DND-41 (cell line): ENCODE results near the gene MOGAT1.

Experiments
- ATAC-seq: fragments of 200-7000 bp; cut with Tn5 transposase; 3 replicates; pipeline ENCODE4 v1.9.1; 2021; ENCODE audit warnings: low read depth; ENCODE audit not compliant: insufficient read depth
- DNase-seq: peaks from one replicate; pipeline ENCODE4 v3.0.0-alpha.2; 2020
- H2AFZ ChIP-seq: 2 replicates; pipeline ENCODE4 v1.6.0; 2012; ENCODE audit warnings: low read depth, low read length
- H3K27ac ChIP-seq: 2 replicates; pipeline ENCODE4 v1.5.1; 2012; ENCODE audit warnings: low read length, inconsistent platforms
- H3K27me3 ChIP-seq: fragments of 200-600 bp; sonication (generic); 2 replicates; pipeline ENCODE4 v1.6.0; 2012; ENCODE audit warnings: low read length, mild to moderate bottlenecking, inconsistent platforms; ENCODE audit not compliant: insufficient read depth, poor library complexity
- H3K36me3 ChIP-seq: 2 replicates; pipeline ENCODE4 v1.5.1; 2012; ENCODE audit warnings: low read length, inconsistent platforms; ENCODE audit not compliant: insufficient read depth
- H3K4me1 ChIP-seq: 2 replicates; pipeline ENCODE4 v1.5.1; 2012; ENCODE audit warnings: mild to moderate bottlenecking, low read length; ENCODE audit not compliant: insufficient read depth
- H3K4me2 ChIP-seq: 2 replicates; pipeline ENCODE4 v1.6.0; 2012; ENCODE audit warnings: mild to moderate bottlenecking, moderate library complexity, low read length, inconsistent platforms; ENCODE audit not compliant: insufficient read depth
- H3K4me3 ChIP-seq, 2 experiments: fragments of 200-600 bp in 1 of 2; shearing (Covaris generic) in 1 of 2; 2 replicates each; pipeline ENCODE4 v1.5.1; 2012 to 2016; ENCODE audit warnings: inconsistent platforms in 2 of 2, low read length in 2 of 2, mild to moderate bottlenecking in 2 of 2, low read depth in 1 of 2, moderate library complexity in 1 of 2
- H3K79me2 ChIP-seq: 2 replicates; pipeline ENCODE4 v1.6.0; 2012; ENCODE audit warnings: low read length, inconsistent platforms; ENCODE audit not compliant: insufficient read depth
- H3K9ac ChIP-seq: 2 replicates; pipeline ENCODE4 v1.6.0; 2012; ENCODE audit warnings: low read depth, mild to moderate bottlenecking, inconsistent platforms, low read length, moderate library complexity
- H3K9me3 ChIP-seq: 2 replicates; pipeline ENCODE4 v1.5.1; 2012; ENCODE audit warnings: low read length, moderate library complexity, mild to moderate bottlenecking, inconsistent platforms; ENCODE audit not compliant: insufficient read depth, severe bottlenecking
- H4K20me1 ChIP-seq: 2 replicates; pipeline ENCODE4 v1.6.0; 2012; ENCODE audit warnings: low read length; ENCODE audit not compliant: insufficient read depth
- EZH2 ChIP-seq: IDR thresholded peaks from 3 replicates; pipeline ENCODE4 v1.6.1; 2012; ENCODE audit warnings: borderline replicate concordance, low read depth, mild to moderate bottlenecking, moderate library complexity, low read length, inconsistent platforms; ENCODE audit not compliant: severe bottlenecking
- TF ChIP-seq, protein P1 (sequence below): IDR thresholded peaks from 2 replicates; pipeline ENCODE4 v1.5.1; 2012; ENCODE audit warnings: borderline replicate concordance, low read length, moderate library complexity, mild to moderate bottlenecking; ENCODE audit not compliant: poor library complexity, severe bottlenecking; ENCODE audit errors: extremely low read depth

The MOGAT1 gene

GRCh38 chr2:222703886-222704285 is 32.4 kb downstream of the MOGAT1 start:
- peaks cover 51% of the 10 kb centered on the region for H3K4me1 ChIP-seq
- no peak overlapping the region for H3K9ac ChIP-seq
- no peak for DNase-seq
- no peak overlapping the region for H3K27ac ChIP-seq
- TF ChIP-seq, protein P1, sequence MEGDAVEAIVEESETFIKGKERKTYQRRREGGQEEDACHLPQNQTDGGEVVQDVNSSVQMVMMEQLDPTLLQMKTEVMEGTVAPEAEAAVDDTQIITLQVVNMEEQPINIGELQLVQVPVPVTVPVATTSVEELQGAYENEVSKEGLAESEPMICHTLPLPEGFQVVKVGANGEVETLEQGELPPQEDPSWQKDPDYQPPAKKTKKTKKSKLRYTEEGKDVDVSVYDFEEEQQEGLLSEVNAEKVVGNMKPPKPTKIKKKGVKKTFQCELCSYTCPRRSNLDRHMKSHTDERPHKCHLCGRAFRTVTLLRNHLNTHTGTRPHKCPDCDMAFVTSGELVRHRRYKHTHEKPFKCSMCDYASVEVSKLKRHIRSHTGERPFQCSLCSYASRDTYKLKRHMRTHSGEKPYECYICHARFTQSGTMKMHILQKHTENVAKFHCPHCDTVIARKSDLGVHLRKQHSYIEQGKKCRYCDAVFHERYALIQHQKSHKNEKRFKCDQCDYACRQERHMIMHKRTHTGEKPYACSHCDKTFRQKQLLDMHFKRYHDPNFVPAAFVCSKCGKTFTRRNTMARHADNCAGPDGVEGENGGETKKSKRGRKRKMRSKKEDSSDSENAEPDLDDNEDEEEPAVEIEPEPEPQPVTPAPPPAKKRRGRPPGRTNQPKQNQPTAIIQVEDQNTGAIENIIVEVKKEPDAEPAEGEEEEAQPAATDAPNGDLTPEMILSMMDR = no peak
- TF ChIP-seq EZH2 = no peak
- no peaks in the 10 kb centered on the region for H3K36me3 ChIP-seq
- H3K4me2 ChIP-seq = no peak overlapping the region
- no peaks in the 10 kb centered on the region for H3K27me3 ChIP-seq
- no peaks in the 10 kb centered on the region for H4K20me1 ChIP-seq
- no peaks in the 10 kb centered on the region for H3K9me3 ChIP-seq
- no peak overlapping the region for H3K4me3 ChIP-seq
- no peaks in the 10 kb centered on the region for H3K79me2 ChIP-seq
- no peak for ATAC-seq
- H2AFZ ChIP-seq = no peak overlapping the region

- no peaks in the 10 kb centered on the region for H3K9me3 ChIP-seq
- ATAC-seq (no peak), DNase-seq (no peak)
- H3K9ac ChIP-seq = no peak overlapping the region
- TF ChIP-seq EZH2 = no peak
- TF ChIP-seq, protein P1 = no peak
- H3K4me3 ChIP-seq = no peak overlapping the region
- H3K4me1 ChIP-seq = peaks cover 50% of the 10 kb centered on the region
- no peaks in the 10 kb centered on the region for H3K79me2 ChIP-seq
- H3K27ac ChIP-seq = no peak overlapping the region
- no peaks in the 10 kb centered on the region for H3K36me3 ChIP-seq
- H3K4me2 ChIP-seq = no peak overlapping the region
- H4K20me1 ChIP-seq = no peaks in the 10 kb centered on the region
- no peak overlapping the region for H2AFZ ChIP-seq
- no peaks in the 10 kb centered on the region for H3K27me3 ChIP-seq
Observed at GRCh38 chr2:222706616-222707015, 35.2 kb downstream of the MOGAT1 start.

DNA sequence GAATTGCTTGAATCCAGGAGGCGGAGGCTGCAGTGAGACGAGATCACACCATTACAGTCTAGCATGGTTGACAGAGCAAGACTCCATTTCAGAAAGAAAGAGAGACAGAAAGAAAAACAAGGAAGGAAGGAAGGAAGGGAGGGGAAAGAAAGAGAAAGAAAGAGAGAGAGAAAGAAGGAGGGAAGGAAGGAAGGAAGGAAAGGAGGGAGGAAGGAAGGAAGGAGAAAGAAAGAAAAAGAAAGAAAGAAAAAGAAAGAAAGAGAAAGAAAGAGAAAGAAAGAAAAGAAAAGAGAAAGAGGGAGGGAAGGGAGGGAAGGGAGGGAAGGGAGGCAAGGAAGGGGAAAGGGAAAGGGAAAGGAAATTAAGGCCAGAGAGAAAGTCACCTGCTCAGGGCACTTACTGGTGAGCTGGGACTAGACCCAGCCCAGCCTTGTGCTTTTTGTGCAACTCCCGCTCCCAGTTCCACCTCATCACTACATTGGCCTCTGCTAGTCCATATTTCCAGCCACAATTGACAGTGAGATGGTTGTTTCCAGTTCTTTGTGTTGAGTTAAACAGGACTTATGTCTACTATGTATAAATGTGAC is 35.7 kb downstream of the MOGAT1 start:
- peak overlapping the region; percentile 46 for H2AFZ ChIP-seq
- no peaks in the 10 kb centered on the region for H3K27me3 ChIP-seq
- ATAC-seq = no peak; the same call in 2 of the 3 replicates
- no peaks in the 10 kb centered on the region for H3K9me3 ChIP-seq
- no peak for DNase-seq
- H4K20me1 ChIP-seq = no peaks in the 10 kb centered on the region
- peaks cover 45% of the 10 kb centered on the region for H3K4me1 ChIP-seq
- TF ChIP-seq EZH2 = no peak
- TF ChIP-seq, protein P1 = no peak
- H3K9ac ChIP-seq = no peak overlapping the region
- no peaks in the 10 kb centered on the region for H3K36me3 ChIP-seq
- H3K4me3 ChIP-seq = no peak overlapping the region
- H3K27ac ChIP-seq = peak overlapping the region; percentile 17
- H3K79me2 ChIP-seq = no peaks in the 10 kb centered on the region
- H3K4me2 ChIP-seq = no peak overlapping the region
